Measurements from ENCODE around the gene UBTF.

DNA sequence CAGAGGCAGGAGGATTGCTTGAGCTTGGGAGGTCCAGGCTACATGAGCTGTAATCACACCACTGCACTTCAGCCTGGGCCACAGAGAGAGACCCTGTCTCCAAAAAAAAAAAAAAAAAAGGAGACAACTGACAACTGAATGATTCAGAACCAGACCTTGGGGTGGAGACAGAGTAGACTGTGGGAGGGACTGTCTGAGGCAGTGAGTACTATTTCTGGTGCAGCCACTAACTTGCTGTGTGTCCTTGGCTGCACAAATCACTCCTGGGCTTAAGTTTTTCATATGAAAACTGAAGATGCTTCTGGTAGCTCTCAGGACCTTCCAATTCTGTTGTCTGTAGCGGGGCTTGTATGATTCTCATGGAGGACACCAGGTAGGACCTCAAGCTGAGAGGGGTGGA lies 43.2 kb downstream of the UBTF start:
- no peak for TF ChIP-seq POLR2A (IDR thresholded peaks at IDR 0.05)
- TF ChIP-seq, protein P1, sequence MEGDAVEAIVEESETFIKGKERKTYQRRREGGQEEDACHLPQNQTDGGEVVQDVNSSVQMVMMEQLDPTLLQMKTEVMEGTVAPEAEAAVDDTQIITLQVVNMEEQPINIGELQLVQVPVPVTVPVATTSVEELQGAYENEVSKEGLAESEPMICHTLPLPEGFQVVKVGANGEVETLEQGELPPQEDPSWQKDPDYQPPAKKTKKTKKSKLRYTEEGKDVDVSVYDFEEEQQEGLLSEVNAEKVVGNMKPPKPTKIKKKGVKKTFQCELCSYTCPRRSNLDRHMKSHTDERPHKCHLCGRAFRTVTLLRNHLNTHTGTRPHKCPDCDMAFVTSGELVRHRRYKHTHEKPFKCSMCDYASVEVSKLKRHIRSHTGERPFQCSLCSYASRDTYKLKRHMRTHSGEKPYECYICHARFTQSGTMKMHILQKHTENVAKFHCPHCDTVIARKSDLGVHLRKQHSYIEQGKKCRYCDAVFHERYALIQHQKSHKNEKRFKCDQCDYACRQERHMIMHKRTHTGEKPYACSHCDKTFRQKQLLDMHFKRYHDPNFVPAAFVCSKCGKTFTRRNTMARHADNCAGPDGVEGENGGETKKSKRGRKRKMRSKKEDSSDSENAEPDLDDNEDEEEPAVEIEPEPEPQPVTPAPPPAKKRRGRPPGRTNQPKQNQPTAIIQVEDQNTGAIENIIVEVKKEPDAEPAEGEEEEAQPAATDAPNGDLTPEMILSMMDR (IDR thresholded peaks at IDR 0.05) = no peak
